Choroid plexus epithelial cell (primary cell): ENCODE results near the gene NHSL1.

Source experiments
- DNase-seq: peaks from one replicate; pipeline ENCODE4 v3.0.0-alpha.2; 2010; ENCODE audit warnings: low read depth
- H3K4me3 ChIP-seq: 2 replicates; pipeline ENCODE4 v1.5.1; 2011; ENCODE audit warnings: low read depth, mild to moderate bottlenecking, control low read depth, low read length, moderate library complexity
- TF ChIP-seq, protein P1 (sequence below): conservative IDR thresholded peaks from 2 replicates; pipeline ENCODE4 v1.5.1; 2011; ENCODE audit warnings: low read depth, mild to moderate bottlenecking, control low read depth, inconsistent platforms, low read length, moderate library complexity

Gene NHSL1

DNA sequence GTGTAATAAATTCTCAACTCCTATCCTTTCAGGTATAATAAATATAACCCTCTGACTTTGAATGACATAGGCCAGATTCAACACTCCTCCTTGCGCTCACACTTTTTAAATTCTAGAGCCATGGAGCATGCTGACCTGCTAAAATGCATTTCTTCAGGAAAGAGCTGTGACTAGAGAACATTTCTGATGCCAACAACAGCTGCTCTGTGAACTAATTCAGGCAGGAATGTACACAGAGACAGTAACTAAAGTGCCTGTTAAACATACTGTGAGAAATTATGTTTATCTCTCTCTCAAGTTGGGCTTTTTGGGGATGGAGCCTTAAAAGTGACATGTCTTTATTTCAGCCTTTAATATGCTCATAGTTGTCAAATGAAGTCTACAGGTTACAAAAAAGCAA, 8.3 kb downstream of the NHSL1 start:
- TF ChIP-seq, protein P1, sequence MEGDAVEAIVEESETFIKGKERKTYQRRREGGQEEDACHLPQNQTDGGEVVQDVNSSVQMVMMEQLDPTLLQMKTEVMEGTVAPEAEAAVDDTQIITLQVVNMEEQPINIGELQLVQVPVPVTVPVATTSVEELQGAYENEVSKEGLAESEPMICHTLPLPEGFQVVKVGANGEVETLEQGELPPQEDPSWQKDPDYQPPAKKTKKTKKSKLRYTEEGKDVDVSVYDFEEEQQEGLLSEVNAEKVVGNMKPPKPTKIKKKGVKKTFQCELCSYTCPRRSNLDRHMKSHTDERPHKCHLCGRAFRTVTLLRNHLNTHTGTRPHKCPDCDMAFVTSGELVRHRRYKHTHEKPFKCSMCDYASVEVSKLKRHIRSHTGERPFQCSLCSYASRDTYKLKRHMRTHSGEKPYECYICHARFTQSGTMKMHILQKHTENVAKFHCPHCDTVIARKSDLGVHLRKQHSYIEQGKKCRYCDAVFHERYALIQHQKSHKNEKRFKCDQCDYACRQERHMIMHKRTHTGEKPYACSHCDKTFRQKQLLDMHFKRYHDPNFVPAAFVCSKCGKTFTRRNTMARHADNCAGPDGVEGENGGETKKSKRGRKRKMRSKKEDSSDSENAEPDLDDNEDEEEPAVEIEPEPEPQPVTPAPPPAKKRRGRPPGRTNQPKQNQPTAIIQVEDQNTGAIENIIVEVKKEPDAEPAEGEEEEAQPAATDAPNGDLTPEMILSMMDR, result no peak
- no peak overlapping the region for H3K4me3 ChIP-seq
- peak; percentile 49 for DNase-seq

DNA sequence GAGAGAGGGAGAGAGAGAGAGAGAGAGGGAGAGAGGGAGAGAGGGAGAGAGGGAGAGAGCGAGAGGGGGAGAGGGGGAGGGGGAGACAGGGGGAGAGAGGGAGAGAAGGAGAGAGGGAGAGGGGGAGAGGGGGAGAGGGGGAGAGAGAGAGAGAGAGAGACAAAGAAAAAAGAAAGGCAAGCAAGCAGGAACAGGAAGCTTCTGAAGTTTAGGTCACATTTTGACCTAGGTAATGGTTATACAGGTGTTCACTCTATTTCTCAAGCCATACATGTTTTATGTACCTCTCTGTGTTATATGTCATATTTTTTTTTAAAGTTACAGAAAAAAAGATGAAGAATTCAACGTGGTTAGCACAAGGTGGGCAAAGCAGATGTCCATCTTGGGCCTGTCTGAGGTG, 9.4 kb downstream of the NHSL1 start:
- H3K4me3 ChIP-seq, result no peak overlapping the region
- DNase-seq, result no peak
- TF ChIP-seq, protein P1, result no peak

- TF ChIP-seq, protein P1, result no peak
- DNase-seq, result no peak
- H3K4me3 ChIP-seq, result no peak overlapping the region
Measured at GRCh38 chr6:138487102-138487604, 12.1 kb downstream of the NHSL1 start.

DNA sequence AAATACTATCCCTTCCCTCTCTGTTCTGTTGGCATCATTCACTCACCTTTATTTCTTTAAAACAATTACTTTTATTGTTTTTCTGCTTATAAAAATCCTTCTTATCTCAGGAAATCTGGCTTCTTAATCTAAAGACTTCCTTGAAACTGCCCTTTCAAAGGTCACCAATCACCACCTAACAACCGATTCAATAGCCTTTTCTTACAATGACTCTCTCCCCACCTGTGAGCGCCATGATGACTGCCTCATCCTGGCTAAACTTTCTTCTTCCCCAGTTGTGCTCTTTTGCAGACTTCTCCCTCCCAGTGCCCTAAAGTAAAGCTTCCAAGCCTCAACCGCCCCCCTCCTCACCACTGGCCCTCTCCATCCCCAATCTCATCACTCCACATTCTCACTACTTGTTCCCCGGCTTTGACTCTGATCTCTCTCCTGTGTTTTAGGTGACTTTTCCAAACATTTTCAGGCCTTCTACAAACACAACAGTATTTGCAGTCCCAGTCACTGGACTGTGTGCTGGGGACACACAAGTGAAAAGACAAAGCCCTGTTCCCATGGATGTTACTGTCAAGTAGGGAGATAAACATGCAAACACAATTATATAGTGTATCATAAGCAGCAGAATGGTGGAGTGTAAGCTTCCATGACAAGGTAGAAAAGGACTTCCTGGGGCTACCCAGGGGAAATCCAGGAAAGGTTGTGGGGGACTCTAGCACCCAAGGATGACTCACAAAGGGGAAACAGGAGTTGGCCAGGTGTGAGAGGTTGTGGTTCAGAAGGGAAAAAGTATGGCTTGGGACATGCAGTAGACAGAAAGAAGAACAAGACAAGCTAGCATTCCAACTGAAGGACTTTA, 12.8 kb downstream of the NHSL1 start:
- TF ChIP-seq, protein P1, result no peak
- no peak for DNase-seq
- no peak overlapping the region for H3K4me3 ChIP-seq

DNA sequence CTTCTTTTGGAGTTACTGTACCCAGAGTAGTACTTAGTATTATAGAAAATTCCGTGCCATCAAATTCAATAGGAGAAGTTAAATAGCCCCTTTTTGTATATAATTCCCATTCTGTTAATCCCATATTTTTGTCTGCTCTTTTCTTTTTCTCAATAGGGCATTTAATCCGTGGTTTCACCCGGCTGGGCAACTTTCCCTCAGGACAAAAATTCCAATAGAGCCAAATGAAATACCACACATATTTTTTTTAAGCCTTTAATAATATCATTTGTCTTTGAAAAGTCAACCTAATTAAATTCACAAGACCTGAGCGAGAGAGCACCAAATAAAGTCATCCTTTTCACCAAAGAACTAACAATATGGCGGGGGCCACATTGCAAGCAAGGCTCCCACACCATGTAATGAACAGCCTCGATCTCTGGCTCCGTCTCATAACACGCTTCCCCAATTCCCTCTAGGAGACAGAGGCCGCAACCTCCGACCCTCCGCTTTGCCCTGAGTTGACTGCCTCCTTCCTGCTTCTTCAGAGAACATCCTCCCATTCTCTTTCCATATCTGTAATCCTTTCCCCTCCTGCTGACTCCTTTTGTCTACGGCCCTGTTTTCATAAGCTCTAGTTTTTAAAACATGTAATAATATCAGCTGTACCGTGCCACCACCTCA, 13.6 kb downstream of the NHSL1 start:
- TF ChIP-seq, protein P1, result no peak
- H3K4me3 ChIP-seq, result no peak overlapping the region
- DNase-seq, result no peak

GRCh38 chr6:138485005-138485545, 14.2 kb downstream of the NHSL1 start:
- peak; percentile 32 for DNase-seq
- TF ChIP-seq, protein P1, result no peak
- peak overlapping the region; percentile 8 for H3K4me3 ChIP-seq
